ENCODE measurements around the gene LASP1NB.

LASP1NB gene

GRCh38 chr17:38889745-38890409 is 35.5 kb upstream of the LASP1NB start:
- no peak overlapping the region for H3K27ac ChIP-seq (ENCODE audit: low read length)
- no peaks in the 10 kb centered on the region for H3K36me3 ChIP-seq (ENCODE audit: insufficient read depth, low read length)
- no peak for TF ChIP-seq EP300 (conservative IDR thresholded peaks at IDR 0.05; ENCODE audit: poor library complexity, severe bottlenecking)
- no peak for TF ChIP-seq MXI1 (conservative IDR thresholded peaks at IDR 0.05; ENCODE audit: poor library complexity, severe bottlenecking)
- TF ChIP-seq, protein P1, sequence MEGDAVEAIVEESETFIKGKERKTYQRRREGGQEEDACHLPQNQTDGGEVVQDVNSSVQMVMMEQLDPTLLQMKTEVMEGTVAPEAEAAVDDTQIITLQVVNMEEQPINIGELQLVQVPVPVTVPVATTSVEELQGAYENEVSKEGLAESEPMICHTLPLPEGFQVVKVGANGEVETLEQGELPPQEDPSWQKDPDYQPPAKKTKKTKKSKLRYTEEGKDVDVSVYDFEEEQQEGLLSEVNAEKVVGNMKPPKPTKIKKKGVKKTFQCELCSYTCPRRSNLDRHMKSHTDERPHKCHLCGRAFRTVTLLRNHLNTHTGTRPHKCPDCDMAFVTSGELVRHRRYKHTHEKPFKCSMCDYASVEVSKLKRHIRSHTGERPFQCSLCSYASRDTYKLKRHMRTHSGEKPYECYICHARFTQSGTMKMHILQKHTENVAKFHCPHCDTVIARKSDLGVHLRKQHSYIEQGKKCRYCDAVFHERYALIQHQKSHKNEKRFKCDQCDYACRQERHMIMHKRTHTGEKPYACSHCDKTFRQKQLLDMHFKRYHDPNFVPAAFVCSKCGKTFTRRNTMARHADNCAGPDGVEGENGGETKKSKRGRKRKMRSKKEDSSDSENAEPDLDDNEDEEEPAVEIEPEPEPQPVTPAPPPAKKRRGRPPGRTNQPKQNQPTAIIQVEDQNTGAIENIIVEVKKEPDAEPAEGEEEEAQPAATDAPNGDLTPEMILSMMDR (IDR thresholded peaks at IDR 0.05; ENCODE audit: poor library complexity, severe bottlenecking), result no peak
- TF ChIP-seq REST (IDR thresholded peaks at IDR 0.05; ENCODE audit: borderline replicate concordance), result no peak
- TF ChIP-seq EZH2 (IDR thresholded peaks at IDR 0.05; ENCODE audit: borderline replicate concordance, insufficient read depth, low read length, poor library complexity, severe bottlenecking), result no peak
- TF ChIP-seq TAF1 (IDR thresholded peaks at IDR 0.05; ENCODE audit: low read depth), result no peak
- no peak for TF ChIP-seq POLR2AphosphoS5 (IDR thresholded peaks at IDR 0.05)
- no peak for TF ChIP-seq RAD21 (conservative IDR thresholded peaks at IDR 0.05)
- no peak for TF ChIP-seq SMC3 (conservative IDR thresholded peaks at IDR 0.05; ENCODE audit: poor library complexity)
- no peak overlapping the region for H2AFZ ChIP-seq (ENCODE audit: low read depth, low read length)
- H3K9me2 ChIP-seq (ENCODE audit: insufficient read depth, low read length), result no peaks in the 10 kb centered on the region
- H3K79me2 ChIP-seq (replicated peaks; ENCODE audit: insufficient read depth, low read length), result peaks cover 40% of the 10 kb centered on the region
- H3F3A ChIP-seq (ENCODE audit: insufficient read depth, low read length, poor library complexity, severe bottlenecking), result peaks cover 7% of the 10 kb centered on the region
- H4K20me1 ChIP-seq (ENCODE audit: insufficient read depth), result no peaks in the 10 kb centered on the region
- no peaks in the 10 kb centered on the region for H3K9me3 ChIP-seq (ENCODE audit: low read length)
- no peaks in the 10 kb centered on the region for H3K27me3 ChIP-seq (ENCODE audit: insufficient read depth, low read depth, low read length)
- H3K4me2 ChIP-seq (ENCODE audit: low read length), result no peak overlapping the region
- H3K4me3 ChIP-seq (ENCODE audit: low read length), result no peak overlapping the region
- no peak overlapping the region for H3K9ac ChIP-seq (ENCODE audit: low read length)

- Histone ChIP-seq H3K4me2 (ENCODE audit: low read length) (no peak overlapping the region), H4K20me1 (ENCODE audit: insufficient read depth) (no peaks in the 10 kb centered on the region), H3K79me2 (replicated peaks; ENCODE audit: insufficient read depth, low read length) (peaks cover 35% of the 10 kb centered on the region), H3K9me3 (ENCODE audit: low read length) (no peaks in the 10 kb centered on the region), H3K4me3 (ENCODE audit: low read length) (no peak overlapping the region), H3K27ac (ENCODE audit: low read length) (no peak overlapping the region), H2AFZ (ENCODE audit: low read depth, low read length) (no peak overlapping the region), H3F3A (ENCODE audit: insufficient read depth, low read length, poor library complexity, severe bottlenecking) (peaks cover 2% of the 10 kb centered on the region), H3K9me2 (ENCODE audit: insufficient read depth, low read length) (no peaks in the 10 kb centered on the region), H3K27me3 (ENCODE audit: insufficient read depth, low read depth, low read length) (no peaks in the 10 kb centered on the region), H3K36me3 (ENCODE audit: insufficient read depth, low read length) (no peaks in the 10 kb centered on the region), H3K9ac (ENCODE audit: low read length) (no peak overlapping the region)
- no peak for TF ChIP-seq RAD21 (conservative IDR thresholded peaks at IDR 0.05)
- TF ChIP-seq POLR2AphosphoS5 (IDR thresholded peaks at IDR 0.05), result no peak
- no peak for TF ChIP-seq EP300 (conservative IDR thresholded peaks at IDR 0.05; ENCODE audit: poor library complexity, severe bottlenecking)
- no peak for TF ChIP-seq EZH2 (IDR thresholded peaks at IDR 0.05; ENCODE audit: borderline replicate concordance, insufficient read depth, low read length, poor library complexity, severe bottlenecking)
- no peak for TF ChIP-seq REST (IDR thresholded peaks at IDR 0.05; ENCODE audit: borderline replicate concordance)
- TF ChIP-seq SMC3 (conservative IDR thresholded peaks at IDR 0.05; ENCODE audit: poor library complexity), result no peak
- TF ChIP-seq, protein P1 (IDR thresholded peaks at IDR 0.05; ENCODE audit: poor library complexity, severe bottlenecking), result no peak
- no peak for TF ChIP-seq TAF1 (IDR thresholded peaks at IDR 0.05; ENCODE audit: low read depth)
- no peak for TF ChIP-seq MXI1 (conservative IDR thresholded peaks at IDR 0.05; ENCODE audit: poor library complexity, severe bottlenecking)
Measured at GRCh38 chr17:38890410-38890746, 35.0 kb upstream of the LASP1NB start.

Data from neural cell (in vitro differentiated cells).